22Rv1 (cell line): ENCODE measurements around the gene STOX2.

ENCODE experiments used
- ZFX ChIP-seq: fragments of 450-650 bp; IDR thresholded peaks from 2 replicates; pipeline ENCODE4 v1.6.1; 2017; ENCODE audit warnings: antibody characterized with exemption, borderline replicate concordance
- TF ChIP-seq, protein P1 (sequence below): fragments of 450-650 bp; IDR thresholded peaks from 2 replicates; pipeline ENCODE4 v1.5.1; 2017; ENCODE audit warnings: mild to moderate bottlenecking

DNA sequence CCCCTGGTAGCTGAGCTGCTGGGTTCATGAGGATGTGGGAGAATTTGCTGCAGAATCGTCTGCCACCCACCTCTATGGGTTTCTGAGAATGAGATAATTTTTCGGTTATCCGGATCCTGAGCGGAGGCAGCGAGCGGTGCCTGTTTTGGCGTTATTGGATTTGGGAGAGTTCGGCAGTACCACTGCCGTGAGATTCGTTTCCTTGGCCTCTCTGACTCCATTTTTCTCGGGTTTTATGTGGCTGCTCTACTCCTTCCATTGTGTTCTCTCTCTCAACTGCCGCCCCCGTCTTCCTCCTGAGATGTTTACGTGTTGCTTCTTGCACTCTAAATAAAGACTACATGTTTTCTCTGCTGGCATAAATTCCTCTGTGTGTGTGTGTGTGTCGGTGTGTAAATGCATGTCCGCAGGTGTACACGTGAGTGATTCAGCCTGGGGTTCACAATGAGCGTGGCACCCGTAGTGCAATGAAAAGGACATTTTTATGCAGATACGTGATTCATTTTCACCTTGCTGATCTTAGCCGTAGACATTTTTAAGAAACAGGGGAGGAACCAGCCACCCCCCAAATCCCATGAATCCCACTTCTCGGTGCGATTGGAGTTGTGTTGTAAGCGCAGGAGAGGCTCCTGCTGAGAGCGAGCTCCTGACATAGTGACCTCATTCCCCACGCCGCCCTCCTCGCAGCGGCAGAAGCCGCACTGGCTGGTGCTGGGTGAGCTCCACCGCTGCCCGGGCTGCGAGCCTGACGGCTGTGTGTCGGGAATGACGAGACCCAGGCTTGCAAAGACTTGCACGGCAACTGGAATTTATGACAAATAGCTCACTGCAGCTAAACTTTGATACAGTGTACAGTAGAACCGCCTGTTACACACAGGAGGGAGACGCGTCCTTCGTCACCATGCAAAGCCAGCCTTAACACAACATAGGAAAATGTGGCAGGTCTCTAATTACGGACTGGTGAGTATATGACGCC lies 82.2 kb downstream of the STOX2 start:
- no peak for TF ChIP-seq ZFX
- TF ChIP-seq, protein P1, sequence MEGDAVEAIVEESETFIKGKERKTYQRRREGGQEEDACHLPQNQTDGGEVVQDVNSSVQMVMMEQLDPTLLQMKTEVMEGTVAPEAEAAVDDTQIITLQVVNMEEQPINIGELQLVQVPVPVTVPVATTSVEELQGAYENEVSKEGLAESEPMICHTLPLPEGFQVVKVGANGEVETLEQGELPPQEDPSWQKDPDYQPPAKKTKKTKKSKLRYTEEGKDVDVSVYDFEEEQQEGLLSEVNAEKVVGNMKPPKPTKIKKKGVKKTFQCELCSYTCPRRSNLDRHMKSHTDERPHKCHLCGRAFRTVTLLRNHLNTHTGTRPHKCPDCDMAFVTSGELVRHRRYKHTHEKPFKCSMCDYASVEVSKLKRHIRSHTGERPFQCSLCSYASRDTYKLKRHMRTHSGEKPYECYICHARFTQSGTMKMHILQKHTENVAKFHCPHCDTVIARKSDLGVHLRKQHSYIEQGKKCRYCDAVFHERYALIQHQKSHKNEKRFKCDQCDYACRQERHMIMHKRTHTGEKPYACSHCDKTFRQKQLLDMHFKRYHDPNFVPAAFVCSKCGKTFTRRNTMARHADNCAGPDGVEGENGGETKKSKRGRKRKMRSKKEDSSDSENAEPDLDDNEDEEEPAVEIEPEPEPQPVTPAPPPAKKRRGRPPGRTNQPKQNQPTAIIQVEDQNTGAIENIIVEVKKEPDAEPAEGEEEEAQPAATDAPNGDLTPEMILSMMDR, result no peak
